Epidermal melanocyte (primary cell): ENCODE results near the gene LMAN1.

Experiments used
- DNase-seq: peaks from one replicate; pipeline ENCODE4 v3.0.0; 2011; ENCODE audit warnings: low spot score; ENCODE audit not compliant: insufficient read length

LMAN1 gene

DNA sequence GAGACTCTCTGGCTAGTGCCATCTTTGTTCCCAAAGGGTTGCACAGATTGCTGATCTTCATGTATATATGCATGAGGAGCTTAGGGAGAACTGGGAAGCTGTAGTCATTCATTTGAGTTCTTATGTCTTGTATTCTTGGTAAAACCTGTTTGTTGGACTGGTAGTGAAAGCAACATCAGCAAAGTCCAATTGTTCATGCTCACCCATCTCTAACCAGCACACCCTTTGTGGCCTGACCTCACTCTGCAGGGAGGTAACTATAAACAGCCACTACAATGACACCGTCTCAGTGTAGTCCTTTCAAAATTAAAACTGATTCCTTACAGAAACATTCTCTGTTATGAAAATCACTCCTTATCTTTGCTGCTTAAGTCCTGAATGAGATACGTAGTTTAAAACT, 13.9 kb upstream of the LMAN1 start:
- DNase-seq: no peak

DNA sequence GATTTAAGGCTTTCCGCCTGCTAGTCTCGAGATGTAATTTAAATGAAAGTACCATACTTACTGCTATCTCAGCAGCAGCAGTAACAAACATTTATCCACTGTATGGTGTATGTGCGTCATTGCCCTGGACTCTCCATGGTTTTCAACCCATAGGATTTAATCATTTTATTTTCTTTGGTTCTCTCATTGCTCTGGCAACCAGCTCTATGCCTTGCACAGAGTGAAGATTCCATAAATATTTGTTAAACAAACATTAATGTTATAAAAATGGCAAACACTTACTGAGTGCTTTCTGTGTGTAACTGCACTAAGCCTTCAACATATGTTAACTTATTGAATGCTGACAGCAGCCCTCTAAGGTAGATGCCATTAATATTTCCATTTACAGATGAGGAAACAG, 1.3 kb upstream of the LMAN1 start:
- DNase-seq: no peak

DNA sequence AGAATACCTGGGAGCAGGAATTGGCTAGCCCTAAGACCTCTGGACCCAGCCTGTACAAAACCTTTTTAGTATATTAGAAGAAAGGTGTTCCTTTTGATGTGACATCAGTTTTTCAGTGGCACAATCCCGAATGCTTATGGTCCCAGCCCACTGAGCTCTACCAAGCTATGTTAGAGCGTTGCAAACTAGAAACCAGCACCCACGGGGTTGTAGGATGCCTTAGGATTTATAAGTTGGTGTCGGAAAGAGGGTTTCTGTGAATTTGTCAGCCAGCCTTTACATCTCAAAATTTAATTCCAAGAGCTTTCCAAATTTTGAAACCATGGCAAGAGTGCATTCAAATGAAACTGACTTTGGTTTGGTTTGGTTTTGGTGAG, 499 bp upstream of the LMAN1 start:
- no peak for DNase-seq

DNA sequence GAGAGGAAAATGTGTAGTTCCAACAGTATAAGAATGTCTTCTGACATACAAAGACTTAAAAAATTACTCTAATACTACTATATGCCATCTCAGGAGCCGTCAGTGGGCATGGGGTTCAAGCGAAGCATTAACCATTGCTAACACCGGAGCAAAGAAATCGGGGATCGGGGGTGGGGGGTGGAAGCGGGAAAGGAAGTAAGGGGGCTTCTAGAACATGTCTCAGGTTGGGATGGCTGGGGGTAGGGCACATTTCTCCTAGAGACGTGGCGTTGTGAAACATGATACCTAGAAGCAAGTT, 702 bp downstream of the LMAN1 start:
- DNase-seq: no peak

DNA sequence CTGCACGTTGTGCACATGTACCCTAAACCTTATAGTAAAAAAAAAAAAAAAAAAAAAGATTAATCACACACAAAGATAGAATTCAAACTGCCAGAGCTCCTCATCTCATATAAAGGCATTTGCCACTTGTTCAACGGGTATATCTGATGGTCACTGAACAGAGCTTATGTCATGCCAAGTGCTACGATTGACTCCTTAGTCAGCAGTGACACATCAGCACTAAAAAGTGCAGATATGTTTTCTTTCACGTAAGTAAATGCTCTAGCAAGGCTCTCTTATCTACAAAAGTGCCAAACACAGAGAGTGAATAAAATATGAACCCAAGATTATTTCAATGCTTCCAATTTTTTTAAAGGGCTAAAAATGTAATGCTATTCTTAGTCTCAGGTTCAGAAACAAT, 1.1 kb downstream of the LMAN1 start:
- DNase-seq: no peak

DNA sequence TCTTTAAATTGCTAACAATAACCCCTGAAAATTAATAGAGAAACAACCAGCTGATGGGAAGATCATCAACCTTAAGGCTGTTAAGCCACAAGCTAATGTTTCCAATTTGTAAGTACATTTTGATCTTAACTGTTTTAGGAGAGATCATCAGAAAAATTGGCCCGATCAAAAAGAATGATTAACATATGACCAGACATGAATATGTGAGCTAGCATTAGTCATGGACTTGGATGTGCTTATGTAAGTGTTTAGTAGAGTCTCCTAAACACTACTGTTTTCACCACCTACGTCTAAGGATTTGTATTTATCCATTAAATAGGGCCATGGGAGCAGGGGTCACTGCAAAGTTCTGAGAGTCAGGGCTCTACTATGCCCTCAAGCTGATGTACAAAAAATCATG, 4.3 kb downstream of the LMAN1 start:
- no peak for DNase-seq

DNA sequence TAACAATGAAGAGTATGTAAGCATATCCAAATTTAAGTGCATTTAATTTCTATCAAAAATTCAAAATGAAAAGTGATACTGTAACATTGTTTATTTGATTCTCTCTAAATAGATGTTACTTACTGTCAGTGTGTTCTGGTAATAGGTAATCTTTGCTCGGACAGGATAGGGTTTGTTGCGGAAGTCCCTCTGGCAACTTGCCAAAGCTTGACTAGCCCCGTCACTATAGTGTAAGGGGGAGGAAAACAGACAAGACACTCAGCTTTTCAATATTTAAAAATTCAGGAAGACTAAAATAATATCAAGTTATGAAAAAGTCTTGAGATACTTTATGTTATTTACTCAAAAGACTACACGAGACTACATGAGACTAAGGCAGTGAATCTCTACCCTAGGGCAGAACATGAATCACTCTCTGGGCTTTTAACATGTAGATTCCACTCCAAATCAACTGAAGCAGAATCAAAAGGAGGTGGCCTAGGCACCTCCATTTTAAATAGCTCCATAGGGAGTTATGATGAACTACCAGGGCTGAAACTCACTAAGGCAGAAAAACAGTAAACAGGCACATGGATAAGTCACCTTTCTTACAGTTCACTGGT, 5.9 kb downstream of the LMAN1 start:
- no peak for DNase-seq

DNA sequence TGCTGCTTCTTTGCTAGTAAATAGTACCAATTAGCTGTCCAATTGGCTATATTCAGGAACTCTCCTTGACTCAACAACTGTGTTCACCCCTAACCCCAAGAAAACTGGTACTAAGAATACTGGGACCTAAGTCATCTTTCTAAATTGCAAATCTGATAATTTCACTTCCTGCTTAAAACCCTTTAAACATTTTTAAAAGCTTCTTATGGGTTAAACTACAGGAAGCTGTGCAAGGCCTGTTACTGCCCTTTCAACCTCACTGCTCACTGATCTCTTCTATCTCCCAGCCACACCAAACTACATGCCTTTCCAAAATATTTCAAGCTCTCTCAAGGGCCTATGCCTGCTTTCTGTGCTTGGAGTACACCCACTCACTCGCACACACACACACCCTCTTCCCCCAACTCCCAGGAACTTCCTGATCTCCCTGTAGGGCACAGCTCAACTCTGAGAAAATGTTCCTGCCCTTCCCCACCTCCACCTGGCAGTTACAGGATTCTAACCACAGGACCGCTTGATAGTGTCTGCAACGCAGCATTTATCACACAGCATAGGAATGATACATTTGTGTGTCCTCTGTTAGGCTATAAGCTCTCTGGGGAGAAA, 6.7 kb downstream of the LMAN1 start:
- DNase-seq: no peak

DNA sequence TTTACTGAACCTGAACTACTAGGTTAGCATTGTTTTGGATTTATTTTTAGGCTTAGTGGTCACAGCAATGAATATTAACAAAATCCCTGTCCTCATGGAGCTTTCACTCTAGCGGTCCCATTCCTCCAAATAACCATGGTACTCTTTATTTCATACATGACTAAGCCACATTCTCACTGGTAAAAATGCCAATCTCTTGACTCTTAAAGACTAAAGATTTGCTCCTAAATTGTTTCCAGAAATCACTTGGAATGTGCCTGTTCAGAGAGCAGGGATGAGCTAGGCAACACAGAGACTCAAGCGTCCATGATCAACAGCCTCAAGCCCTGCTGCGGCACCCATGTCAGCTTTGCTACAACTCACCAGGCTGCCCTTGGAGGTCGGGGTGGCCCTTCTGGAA, 13.5 kb downstream of the LMAN1 start:
- no peak for DNase-seq

DNA sequence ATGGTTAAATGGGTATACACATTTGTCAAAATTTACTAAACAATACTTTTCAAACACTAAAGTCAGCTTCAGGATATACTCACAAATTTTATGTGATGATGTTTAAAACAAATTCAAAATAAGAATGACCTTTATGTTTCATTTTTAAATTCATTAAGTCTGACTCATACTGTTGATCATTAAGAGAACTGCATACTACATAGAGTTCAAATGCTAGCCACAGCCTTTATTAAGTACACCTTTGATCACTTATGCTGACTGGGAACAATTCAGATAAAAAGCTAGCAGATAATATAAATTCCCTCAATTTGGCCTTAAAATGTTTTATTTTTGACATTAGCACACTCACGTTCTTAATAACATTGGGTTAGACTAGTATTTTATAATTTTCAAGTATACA, 14.1 kb downstream of the LMAN1 start:
- no peak for DNase-seq

DNA sequence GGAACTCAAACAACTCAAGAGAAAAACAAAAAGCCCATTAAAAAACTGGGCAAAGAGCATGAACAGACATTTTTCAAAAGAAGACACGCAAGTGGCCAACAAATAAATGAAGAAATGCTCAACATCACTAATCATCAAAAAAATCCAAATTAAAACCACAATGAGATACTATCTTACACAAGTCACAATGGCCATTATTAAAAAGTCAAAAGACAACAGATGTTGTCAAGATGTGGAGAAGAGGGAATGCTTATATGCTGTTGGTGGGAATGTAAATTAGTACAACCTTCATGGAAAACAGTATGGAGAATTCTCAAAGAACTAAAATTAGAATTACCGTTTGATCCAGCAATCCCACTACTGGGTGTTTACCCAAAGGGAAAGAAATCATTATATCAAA, 15.1 kb downstream of the LMAN1 start:
- no peak for DNase-seq

DNA sequence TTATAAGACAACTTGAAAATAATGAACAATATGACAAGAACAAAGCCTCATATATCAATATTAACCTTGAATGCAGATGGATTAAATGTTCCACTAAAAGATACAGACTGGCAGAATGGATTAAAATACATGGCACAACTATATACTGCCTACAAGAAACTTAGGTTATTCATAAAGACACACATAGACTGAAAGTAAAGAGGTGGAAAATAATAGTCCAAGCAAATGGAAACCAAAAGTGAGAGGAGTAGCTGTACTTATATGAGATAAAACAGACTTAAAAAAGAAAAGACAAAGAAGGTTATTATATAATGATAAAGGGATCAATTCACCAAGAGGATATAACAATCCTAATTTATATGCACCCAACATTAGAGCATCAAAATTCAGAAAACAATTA, 18.2 kb downstream of the LMAN1 start:
- no peak for DNase-seq

DNA sequence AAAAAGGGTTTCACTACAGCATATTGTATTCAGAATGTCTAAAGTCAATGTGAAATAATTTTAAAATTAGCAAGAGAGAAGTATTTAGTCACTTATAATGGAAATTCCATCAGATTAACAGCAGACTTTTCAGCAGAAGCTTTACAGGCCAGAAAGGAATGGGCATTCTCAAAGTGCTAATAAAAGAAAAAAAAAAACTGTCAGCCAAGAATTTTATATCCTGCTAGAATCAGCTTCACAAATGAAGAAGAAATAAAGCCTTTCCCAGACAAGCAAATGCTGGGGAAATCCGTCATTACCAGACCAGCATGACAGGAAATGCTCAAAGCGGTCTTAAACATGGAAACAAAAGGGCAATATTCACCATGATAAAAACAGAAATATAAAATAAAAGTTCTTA, 18.8 kb downstream of the LMAN1 start:
- no peak for DNase-seq

DNA sequence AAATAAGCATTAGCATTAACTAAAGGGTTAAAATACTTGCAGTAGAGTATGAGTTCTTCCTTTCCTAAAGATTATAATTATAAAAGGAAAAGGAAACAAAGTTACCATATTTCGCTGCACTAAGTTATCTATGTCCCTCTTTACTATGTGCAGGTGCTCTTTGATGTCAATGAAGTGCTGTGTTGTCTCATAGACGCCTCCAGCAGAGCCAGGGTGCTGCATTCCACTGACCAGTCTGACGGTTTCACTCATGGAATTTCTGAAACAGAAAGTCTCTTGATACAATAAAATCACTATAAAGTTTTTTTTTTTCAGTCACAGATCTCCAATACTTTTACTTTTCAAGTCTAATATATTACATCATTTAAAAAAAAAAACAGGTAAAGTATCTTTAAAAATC, 26.1 kb downstream of the LMAN1 start:
- DNase-seq: no peak

DNA sequence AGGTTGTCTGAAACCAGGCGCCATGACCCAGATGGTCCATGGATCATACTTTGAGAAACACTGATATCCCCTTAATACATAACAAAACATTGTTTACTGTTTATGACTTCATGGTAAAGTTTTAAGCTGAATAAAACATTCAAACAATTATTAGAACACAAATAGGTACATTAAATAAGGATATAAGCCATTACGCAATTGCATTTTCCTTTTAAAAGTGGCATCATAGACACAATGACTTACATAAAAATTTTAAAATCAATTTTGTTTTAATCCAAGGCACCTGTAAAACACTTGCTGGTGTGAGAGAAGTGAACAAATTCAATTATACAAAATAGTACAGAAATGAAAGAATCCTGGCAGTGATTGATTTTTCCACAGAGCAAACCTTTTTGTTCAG, 30.4 kb downstream of the LMAN1 start:
- DNase-seq: no peak

DNA sequence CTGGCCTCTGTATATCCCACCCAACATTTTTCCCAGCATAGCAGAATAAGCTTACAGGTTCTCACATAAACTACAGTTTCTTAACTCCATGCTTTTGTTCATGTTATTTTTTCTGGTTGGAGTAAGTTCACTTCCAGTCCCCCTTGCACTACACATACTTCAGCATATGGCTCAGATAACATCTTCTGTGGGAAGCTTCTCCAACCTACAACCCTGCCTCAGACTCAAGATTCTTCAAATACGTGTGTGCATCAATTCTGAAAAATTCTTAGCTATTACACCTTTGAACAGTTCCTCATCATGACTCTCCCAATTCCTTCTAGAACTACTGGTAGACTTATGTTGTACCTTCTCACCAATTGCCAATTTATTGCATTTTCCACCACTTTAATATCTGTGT, 33.1 kb downstream of the LMAN1 start:
- no peak for DNase-seq

DNA sequence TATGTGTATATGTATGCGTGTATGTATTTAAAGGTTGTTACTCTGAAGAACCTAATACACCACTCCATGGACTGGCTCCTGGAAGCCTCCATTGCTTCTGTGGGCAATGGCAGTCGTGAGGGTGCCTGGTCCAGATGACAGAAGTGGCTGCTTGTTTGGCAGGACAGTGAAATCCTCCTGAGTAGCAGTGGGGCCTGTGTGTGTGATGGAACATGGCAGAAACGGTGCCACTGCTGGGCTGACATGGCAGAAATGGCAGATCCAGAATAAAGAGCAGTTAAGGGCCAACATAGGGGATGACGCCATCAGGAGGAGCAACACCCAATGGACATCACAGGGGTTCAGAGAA, 34.5 kb downstream of the LMAN1 start:
- DNase-seq: no peak

DNA sequence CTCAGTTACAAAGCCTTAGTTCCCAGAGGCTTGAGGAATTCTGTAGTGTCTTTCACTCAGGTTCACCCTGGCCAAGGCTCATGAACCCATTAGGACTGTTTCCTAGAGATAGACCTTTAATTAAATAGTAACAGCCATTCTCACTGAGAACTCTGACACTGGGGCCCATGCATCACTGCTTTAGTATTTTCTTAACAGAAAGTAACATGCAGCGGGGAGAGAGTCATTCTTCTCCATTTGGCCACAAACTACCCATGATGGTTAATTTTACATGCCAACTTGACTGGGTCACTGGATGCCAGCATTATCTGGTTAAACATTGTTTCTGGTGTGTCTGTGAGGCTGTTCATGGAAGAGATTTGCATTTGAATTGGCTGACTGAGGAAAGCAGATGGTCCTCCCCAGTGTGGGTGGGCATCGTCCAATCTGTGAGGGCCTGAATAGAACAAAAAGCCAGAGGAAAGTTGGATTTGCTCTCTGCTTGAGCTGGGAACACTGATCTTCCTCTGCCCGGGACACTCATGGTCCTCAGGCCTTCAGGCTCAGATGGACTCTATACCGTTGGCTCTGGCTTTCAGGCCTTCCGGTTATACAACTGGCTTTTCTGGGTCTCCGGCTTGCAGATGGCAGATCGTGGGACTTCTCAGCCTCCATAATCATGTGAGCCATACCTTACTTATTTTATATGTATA, 35.0 kb downstream of the LMAN1 start:
- DNase-seq: no peak

DNA sequence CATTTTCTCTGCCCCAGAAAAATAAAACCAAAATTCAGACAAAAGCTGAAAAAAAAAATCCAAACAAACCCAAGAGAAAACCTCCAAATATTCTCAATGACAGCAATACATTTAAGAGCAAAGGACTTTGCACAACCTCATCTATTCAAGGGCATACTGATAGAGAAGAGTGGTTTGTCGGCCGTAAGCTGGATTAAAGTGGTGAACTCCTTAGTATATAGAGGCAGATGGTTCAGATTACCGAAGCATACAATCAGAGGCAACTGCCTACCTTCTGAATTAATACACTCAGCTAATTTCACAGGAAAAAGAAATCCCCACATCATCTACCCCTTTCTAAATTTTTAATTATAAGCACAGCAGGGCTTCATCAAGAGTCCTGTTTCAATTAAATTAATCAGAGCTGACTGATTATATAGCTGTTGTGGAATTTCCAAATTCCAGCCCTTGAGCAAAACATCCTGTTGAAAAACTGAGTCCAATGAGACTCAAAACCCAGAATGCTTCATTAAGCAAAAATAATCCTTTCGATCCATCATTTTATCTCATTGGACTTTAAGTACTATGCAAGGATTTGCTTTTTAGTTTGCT, 40.5 kb downstream of the LMAN1 start, which contains the start of gene CPLX4:
Gene CPLX4, minus strand, starts transcription at position 190 of the 591 bp plus-strand sequence. Its CDS starts 187 bp downstream, at position 3.
- DNase-seq: no peak

DNA sequence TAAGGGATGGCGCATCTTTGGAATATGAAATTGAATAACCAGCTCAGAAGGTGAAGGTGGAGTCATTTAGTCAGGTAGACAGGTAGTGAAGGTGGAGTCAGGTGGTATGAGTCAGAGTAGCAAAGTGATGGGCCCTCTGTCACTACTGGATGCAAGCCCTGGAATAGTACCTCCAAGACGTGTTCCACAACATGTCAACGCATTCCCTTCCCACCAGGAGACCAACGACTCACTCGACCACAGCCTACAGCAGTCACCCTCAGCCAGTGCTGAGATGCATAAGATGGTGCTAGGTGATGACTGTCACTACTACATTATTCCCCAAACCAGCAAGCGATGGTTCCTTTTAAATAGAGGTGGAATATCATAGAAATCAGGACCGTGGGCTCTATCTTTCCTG, 47.4 kb downstream of the LMAN1 start:
- no peak for DNase-seq

DNA sequence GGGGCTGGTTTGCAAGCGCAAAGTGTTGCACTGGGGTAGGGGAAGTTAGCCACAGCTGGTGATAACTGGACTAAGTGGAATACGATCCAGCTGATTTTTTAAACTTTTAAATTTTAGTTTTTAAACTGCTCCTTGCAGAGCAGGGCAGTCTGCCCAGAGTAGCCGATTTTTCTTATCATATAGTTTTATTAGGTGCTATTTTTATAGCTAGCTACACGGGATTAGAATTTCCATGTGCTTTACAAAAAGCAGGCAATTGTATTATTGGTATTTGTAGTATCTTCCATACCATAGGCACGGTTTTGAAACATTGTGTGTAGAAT, 50.2 kb downstream of the LMAN1 start:
- no peak for DNase-seq

DNA sequence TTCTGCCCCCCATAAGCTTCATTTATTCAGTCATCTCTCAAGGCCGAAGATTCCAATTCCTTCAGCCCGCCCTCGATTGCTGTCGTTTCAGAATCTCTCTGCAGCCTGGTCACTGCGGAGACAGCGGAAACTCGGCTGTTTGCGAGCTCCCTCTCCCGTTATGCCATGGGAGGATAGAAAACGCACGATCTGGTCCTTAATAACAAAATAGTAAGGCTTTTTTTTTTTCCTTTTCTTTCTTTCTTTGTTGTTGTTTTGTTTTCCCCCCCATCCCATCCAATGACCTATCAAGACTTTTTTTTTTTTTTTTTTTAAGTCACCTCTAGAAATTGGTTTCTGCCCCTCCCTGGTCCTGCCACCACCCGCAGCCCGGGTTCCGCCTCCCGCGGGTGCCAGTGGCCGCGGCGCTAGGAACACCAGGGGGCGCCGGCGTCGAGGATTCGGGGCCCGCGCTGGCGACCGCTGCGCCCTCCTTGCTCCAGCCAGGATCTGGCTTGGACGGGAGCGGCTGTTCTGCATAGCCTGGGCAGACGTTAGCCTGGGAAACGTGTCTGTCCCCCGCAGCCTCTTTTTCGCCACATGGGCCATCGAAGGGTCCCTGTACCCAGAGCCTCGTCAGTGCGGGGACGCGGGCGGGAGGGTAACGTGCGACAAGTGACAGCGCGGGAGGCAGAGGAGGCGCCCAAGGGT, 50.7 kb downstream of the LMAN1 start:
- peak; percentile 57 for DNase-seq

DNA sequence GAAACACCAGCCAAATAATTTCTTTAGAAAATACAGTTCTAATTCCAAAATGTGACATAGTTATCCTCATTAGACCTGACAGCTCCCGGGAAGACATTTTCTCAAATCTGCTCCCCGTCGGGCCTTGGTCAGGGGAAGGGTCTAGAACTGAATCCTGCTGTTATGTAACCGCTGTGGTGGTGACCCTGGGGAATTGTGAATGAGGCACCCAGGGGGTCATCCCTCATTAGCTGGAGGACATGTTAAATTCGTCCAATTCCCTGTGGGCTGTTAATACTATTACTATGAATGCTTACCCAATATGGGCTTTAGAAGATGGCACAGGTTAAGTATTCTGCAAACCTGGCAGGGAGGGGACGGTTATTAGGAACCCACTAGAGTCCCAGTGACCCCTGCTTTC, 52.4 kb downstream of the LMAN1 start:
- no peak for DNase-seq
